Transverse colon (tissue), 3 donors: ENCODE data around the gene RET.

ENCODE experiments used
- CTCF ChIP-seq, 5 experiments: fragments of 200-600 bp in 3 of 5; fragments of 450-650 bp in 2 of 5; sonication (generic) in 3 of 5; IDR thresholded peaks; 1 replicate in 2 of 5; 2 replicates in 3 of 5; pipeline ENCODE4 v1.5.1; 2016 to 2017; ENCODE audit warnings: antibody characterized with exemption in 5 of 5, inconsistent platforms in 3 of 5, mild to moderate bottlenecking in 2 of 5, moderate library complexity in 1 of 5
- EP300 ChIP-seq: sonication (generic); formaldehyde crosslinking; IDR thresholded peaks from one replicate; pipeline ENCODE4 v1.6.1; 2017; ENCODE audit warnings: antibody characterized with exemption, low read depth
- POLR2A ChIP-seq: fragments of 450-650 bp; IDR thresholded peaks from one replicate; pipeline ENCODE4 v1.6.1; 2016; ENCODE audit warnings: antibody characterized with exemption, mild to moderate bottlenecking, moderate library complexity

GRCh38 chr10:43114088-43114742 is 37.3 kb downstream of the RET start:
- TF ChIP-seq POLR2A (no peak), CTCF (IDR thresholded peaks at IDR 0.05) (no peak), EP300 (no peak)
